CD4-positive, alpha-beta memory T cell (primary cell): ENCODE data around the gene DGLUCY. TPM values are rescaled to one million over a fixed set of nuclear protein-coding genes. Genes with fewer than 3 reads are reported as not detected.
"Not testable (repeated sequence)": the region's sequence is repeated elsewhere in the genome, so short reads cannot be mapped to it uniquely, and the experiment has no call there.

Experiments used
- CTCF ChIA-PET: fragments of 350-600 bp; sonication (Branson Sonifier 250); formaldehyde crosslinking; loops from one replicate; lab custom pipeline; 2021; ENCODE audit warnings: inconsistent platforms; ENCODE audit not compliant: partially characterized antibody; lab: Charles Lee
- POLR2A ChIA-PET: fragments of 350-600 bp; sonication (Branson Sonifier 250); formaldehyde crosslinking; loops from one replicate; lab custom pipeline; 2021; ENCODE audit not compliant: partially characterized antibody; lab: Charles Lee
- DNase-seq, 5 donors: peaks; one replicate each; pipeline versions ENCODE4 v3.0.0 to v3.0.0-alpha.2; 2020 to 2022; ENCODE audit warnings: mixed read lengths in 1 of 5
- H3K27ac ChIP-seq: one replicate; pipeline ENCODE4 v1.7.0; 2013; ENCODE audit warnings: low read depth, low read length
- H3K27me3 ChIP-seq: 2 replicates; pipeline ENCODE4 v1.7.0; 2013; ENCODE audit warnings: mild to moderate bottlenecking, low read length, moderate library complexity; ENCODE audit not compliant: insufficient read depth
- H3K36me3 ChIP-seq: 2 replicates; pipeline ENCODE4 v1.7.0; 2013; ENCODE audit warnings: mild to moderate bottlenecking, low read length, moderate library complexity; ENCODE audit not compliant: insufficient read depth
- H3K4me1 ChIP-seq: 2 replicates; pipeline ENCODE4 v1.7.0; 2013; ENCODE audit warnings: mild to moderate bottlenecking, low read length, moderate library complexity; ENCODE audit not compliant: insufficient read depth
- H3K4me3 ChIP-seq, 2 donors: one replicate each; pipeline ENCODE4 v1.7.0; 2013; ENCODE audit warnings: low read length in 2 of 2, mild to moderate bottlenecking in 1 of 2
- H3K9me3 ChIP-seq, 2 donors: one replicate each; pipeline ENCODE4 v1.7.0; 2013; ENCODE audit warnings: low read length in 2 of 2, control low read depth in 1 of 2; ENCODE audit not compliant: control insufficient read depth in 1 of 2
- H3K27ac Mint-ChIP-seq, 7 donors: one replicate each; pipeline ENCODE4 v1.8.0; 2020 to 2021; ENCODE audit warnings: mixed read lengths in 7 of 7, mild to moderate bottlenecking in 6 of 7, inconsistent platforms in 3 of 7, moderate library complexity in 3 of 7
- H3K27me3 Mint-ChIP-seq, 2 donors: one replicate each; pipeline ENCODE4 v1.8.0; 2020 to 2021; ENCODE audit warnings: mixed read lengths in 2 of 2
- H3K36me3 Mint-ChIP-seq, 2 donors: one replicate each; pipeline ENCODE4 v1.8.0; 2020 to 2021; ENCODE audit warnings: mixed read lengths in 2 of 2, inconsistent platforms in 1 of 2, mild to moderate bottlenecking in 1 of 2
- H3K4me1 Mint-ChIP-seq, 4 donors: one replicate each; pipeline ENCODE4 v1.8.0; 2020 to 2021; ENCODE audit warnings: mixed read lengths in 4 of 4, mild to moderate bottlenecking in 1 of 4
- H3K4me3 Mint-ChIP-seq, 8 donors: one replicate each; pipeline ENCODE4 v1.8.0; 2020 to 2021; ENCODE audit warnings: mixed read lengths in 8 of 8, mild to moderate bottlenecking in 7 of 8, moderate library complexity in 6 of 8, inconsistent platforms in 3 of 8
- H3K9me3 Mint-ChIP-seq, 8 donors: one replicate each; pipeline ENCODE4 v1.8.0; 2020 to 2021; ENCODE audit warnings: mixed read lengths in 8 of 8, mild to moderate bottlenecking in 5 of 8, inconsistent platforms in 3 of 8, moderate library complexity in 1 of 8
- intact Hi-C: fragments of 100-400 bp; cut with micrococcal nuclease; formaldehyde crosslinking; loops from one replicate; pipeline ENCODE4 v1.15.1; 2023
- polyA plus RNA-seq, 2 donors: library from polyadenylated mRNA; unstranded; fragments of 300-500 nt; fragmentation: Illumina TruSeq; gene quantifications; one replicate each; pipeline ENCODE4 v1.2.3, GENCODE V29; 2021
- total RNA-seq, 2 experiments: library from RNA; stranded (reverse); gene quantifications; one replicate each; pipeline ENCODE4 v1.2.3, GENCODE V29; 2021

Gene DGLUCY
- total and polyA plus RNA-seq, 4 experiments from 2014 or later, result 40.9 to 141 (median 89.0) TPM

- H3K27me3 Mint-ChIP-seq, result no peaks in the 10 kb centered on the region
- intact Hi-C loops, result loop anchor here (1.0 to 2.0 kb wide), 3 partner anchors 11 to 66 kb away; no protein-coding TSS in a partner anchor
- no peak for DNase-seq
- H3K9me3 Mint-ChIP-seq, result peaks cover 0 to 17% (median 4%) of the 10 kb centered on the region in 8 donors
- Histone ChIP-seq H3K4me1 (peaks cover 95% of the 10 kb centered on the region), H3K27me3 (no peaks in the 10 kb centered on the region), H3K36me3 (no peaks in the 10 kb centered on the region), H3K4me3 (peak overlapping the region; percentile 66 to 96), H3K27ac (peak overlapping the region; percentile 99), H3K9me3 (no peaks in the 10 kb centered on the region)
- H3K27ac Mint-ChIP-seq, result peak overlapping the region; percentile 92 to 100 (median 99)
- H3K36me3 Mint-ChIP-seq, result peaks cover 19 to 38% of the 10 kb centered on the region in 2 donors
- peak overlapping the region; percentile 91 to 99 (median 94) for H3K4me3 Mint-ChIP-seq
- peaks cover 71 to 100% (median 88%) of the 10 kb centered on the region in 4 donors for H3K4me1 Mint-ChIP-seq
- POLR2A ChIA-PET, result interaction anchor here (0.7 to 21.6 kb wide), 25 partner anchors 11 to 879 kb away, joined by 3 to 963 read pairs (median 6); partner anchors contain the start of genes CCDC88C, CPSF2, NDUFB1 and RPS6KA5
- CTCF ChIA-PET, result interaction anchor here (0.9 to 6.4 kb wide), 12 partner anchors 8 to 176 kb away, joined by 3 to 52 read pairs (median 4); no protein-coding TSS in a partner anchor
Measured at GRCh38 chr14:91243074-91243471, 129.2 kb downstream of the DGLUCY start.

GRCh38 chr14:91244501-91244901 is 130.6 kb downstream of the DGLUCY start, which contains the start of gene GPR68:
Gene GPR68, minus strand, starts transcription at chr14:91244704. Its CDS starts 9,654 bp downstream, at chr14:91235050.
- Histone ChIP-seq H3K27me3 (no peaks in the 10 kb centered on the region), H3K36me3 (no peaks in the 10 kb centered on the region), H3K27ac (peak within 1 kb of the TSS; percentile 99), H3K4me1 (peaks cover 94% of the 10 kb centered on the region), H3K4me3 (peak within 1 kb of the TSS; percentile 66 to 96), H3K9me3 (no peaks in the 10 kb centered on the region)
- intact Hi-C loops, result no loop called here
- Mint-ChIP-seq H3K27me3 (no peaks in the 10 kb centered on the region), H3K4me3 (peak within 1 kb of the TSS; percentile 91 to 99 (median 94)), H3K27ac (peak within 1 kb of the TSS; percentile 92 to 100 (median 99)), H3K9me3 (peaks cover 0 to 17% (median 4%) of the 10 kb centered on the region in 8 donors), H3K4me1 (peaks cover 64 to 98% (median 82%) of the 10 kb centered on the region in 4 donors), H3K36me3 (peaks cover 18 to 28% of the 10 kb centered on the region in 2 donors)
- POLR2A ChIA-PET, result interaction anchor here (0.7 to 21.6 kb wide), 29 partner anchors 9 to 860 kb away, joined by 3 to 963 read pairs (median 6); partner anchors contain the start of genes CCDC88C, DGLUCY and RPS6KA5
- CTCF ChIA-PET, result interaction anchor here (0.9 to 6.4 kb wide), 11 partner anchors 8 to 174 kb away, joined by 3 to 52 read pairs (median 4); no protein-coding TSS in a partner anchor
- DNase-seq, result peak in 4 of 5 donors; percentile 40 to 69 (median 43)

GRCh38 chr14:91245029-91245428 is 131.2 kb downstream of the DGLUCY start:
- Mint-ChIP-seq H3K4me1 (peaks cover 66 to 98% (median 82%) of the 10 kb centered on the region in 4 donors), H3K4me3 (peak overlapping the region; percentile 91 to 99 (median 94)), H3K27ac (peak overlapping the region; percentile 92 to 100 (median 99)), H3K9me3 (peaks cover 0 to 15% (median 3%) of the 10 kb centered on the region in 8 donors), H3K36me3 (peaks cover 15 to 32% of the 10 kb centered on the region in 2 donors), H3K27me3 (no peaks in the 10 kb centered on the region)
- POLR2A ChIA-PET, result interaction anchor here (0.9 to 21.6 kb wide), 27 partner anchors 9 to 627 kb away, joined by 3 to 963 read pairs (median 7); partner anchors contain the start of genes CCDC88C, DGLUCY, PPP4R3A and RPS6KA5
- intact Hi-C loops, result loop anchor here (5.0 kb wide), 3 partner anchors 53 to 627 kb away; partner anchors contain the start of gene CCDC88C
- peak; percentile 82 to 94 (median 87) for DNase-seq
- H3K4me1 ChIP-seq, result peaks cover 95% of the 10 kb centered on the region
- no peaks in the 10 kb centered on the region for H3K27me3 ChIP-seq
- peak overlapping the region; percentile 99 for H3K27ac ChIP-seq
- no peaks in the 10 kb centered on the region for H3K36me3 ChIP-seq
- CTCF ChIA-PET, result interaction anchor here (0.9 to 6.4 kb wide), 10 partner anchors 11 to 70 kb away, joined by 3 to 52 read pairs (median 4); no protein-coding TSS in a partner anchor
- H3K4me3 ChIP-seq, result peak overlapping the region; percentile 62 to 66
- H3K9me3 ChIP-seq, result no peaks in the 10 kb centered on the region

- not testable (repeated sequence) for H3K36me3 ChIP-seq, H3K27me3 Mint-ChIP-seq, DNase-seq, H3K9me3 ChIP-seq, H3K27me3 ChIP-seq
- peak overlapping the region; percentile 92 to 100 (median 99) for H3K27ac Mint-ChIP-seq
- H3K27ac ChIP-seq, result peak overlapping the region; percentile 99
- ChIA-PET CTCF (interaction anchor here (0.9 to 6.4 kb wide), 7 partner anchors 10 to 73 kb away, joined by 3 to 52 read pairs (median 4); no protein-coding TSS in a partner anchor), POLR2A (interaction anchor here (0.7 to 21.6 kb wide), 28 partner anchors 8 to 627 kb away, joined by 3 to 963 read pairs (median 6); partner anchors contain the start of genes CCDC88C, DGLUCY and PPP4R3A)
- peaks cover 68 to 98% (median 83%) of the 10 kb centered on the region in 4 donors for H3K4me1 Mint-ChIP-seq
- peak overlapping the region; percentile 43 to 66 for H3K4me3 ChIP-seq
- H3K9me3 Mint-ChIP-seq, result peaks cover 0 to 15% (median 3%) of the 10 kb centered on the region in 8 donors
- peaks cover 95% of the 10 kb centered on the region for H3K4me1 ChIP-seq
- H3K4me3 Mint-ChIP-seq, result peak overlapping the region; percentile 80 to 99 (median 93)
- peaks cover 15 to 37% of the 10 kb centered on the region in 2 donors for H3K36me3 Mint-ChIP-seq
- intact Hi-C loops, result loop anchor here (1.0 to 5.0 kb wide), 6 partner anchors 16 to 627 kb away; partner anchors contain the start of genes CCDC88C and RPS6KA5
Measured at GRCh38 chr14:91245616-91246015, 131.7 kb downstream of the DGLUCY start.

- H3K27ac Mint-ChIP-seq, result peak overlapping the region; percentile 92 to 100 (median 99)
- peaks cover 14 to 35% of the 10 kb centered on the region in 2 donors for H3K36me3 Mint-ChIP-seq
- peaks cover 67 to 98% (median 83%) of the 10 kb centered on the region in 4 donors for H3K4me1 Mint-ChIP-seq
- ChIA-PET CTCF (interaction anchor here (1.0 to 6.4 kb wide), 7 partner anchors 12 to 73 kb away, joined by 3 to 45 read pairs (median 5); no protein-coding TSS in a partner anchor), POLR2A (interaction anchor here (0.5 to 21.6 kb wide), 24 partner anchors 8 to 751 kb away, joined by 3 to 963 read pairs (median 4); partner anchors contain the start of genes CCDC88C, DGLUCY and PPP4R3A)
- peaks cover 0 to 15% (median 3%) of the 10 kb centered on the region in 8 donors for H3K9me3 Mint-ChIP-seq
- Histone ChIP-seq H3K4me3 (no peak overlapping the region), H3K9me3 (no peaks in the 10 kb centered on the region), H3K4me1 (peaks cover 95% of the 10 kb centered on the region), H3K27ac (peak overlapping the region; percentile 99), H3K27me3 (no peaks in the 10 kb centered on the region), H3K36me3 (no peaks in the 10 kb centered on the region)
- no peaks in the 10 kb centered on the region for H3K27me3 Mint-ChIP-seq
- intact Hi-C loops, result loop anchor here (1.0 to 5.0 kb wide), 6 partner anchors 17 to 626 kb away; partner anchors contain the start of genes CCDC88C and RPS6KA5
- H3K4me3 Mint-ChIP-seq, result peak overlapping the region; percentile 80 to 99 (median 92)
- DNase-seq, result peak; percentile 89 to 98 (median 94)
Measured at GRCh38 chr14:91246051-91246852, 132.4 kb downstream of the DGLUCY start.
